ENCODE measurements around the gene YWHAQ. TPM values are rescaled to one million over a fixed set of nuclear protein-coding genes. Genes with fewer than 3 reads are reported as not detected.

YWHAQ gene
- total and polyA plus RNA-seq, 2 donors from 2014 or later = 168 to 262 TPM

DNA sequence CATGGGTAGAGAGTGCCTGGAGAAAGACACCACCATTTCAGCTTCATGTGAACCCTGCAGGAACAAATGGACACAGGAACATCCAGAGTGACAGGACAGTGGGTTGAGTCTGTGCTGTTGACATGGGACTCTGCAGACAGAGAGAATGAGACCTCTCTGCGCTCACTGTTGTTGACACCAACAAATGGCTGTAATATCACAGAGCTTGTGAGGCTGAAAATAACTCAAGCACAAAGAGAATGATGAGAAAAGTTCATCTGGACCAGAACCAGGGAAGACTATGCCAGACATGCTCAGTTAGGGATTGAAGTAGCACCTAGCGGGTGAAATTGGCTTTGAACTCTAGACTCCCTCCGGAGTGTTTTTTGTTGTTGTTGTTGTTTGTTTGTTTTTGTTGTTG lies 37.0 kb upstream of the YWHAQ start:
- no peak for DNase-seq
- TF ChIP-seq, protein P1, sequence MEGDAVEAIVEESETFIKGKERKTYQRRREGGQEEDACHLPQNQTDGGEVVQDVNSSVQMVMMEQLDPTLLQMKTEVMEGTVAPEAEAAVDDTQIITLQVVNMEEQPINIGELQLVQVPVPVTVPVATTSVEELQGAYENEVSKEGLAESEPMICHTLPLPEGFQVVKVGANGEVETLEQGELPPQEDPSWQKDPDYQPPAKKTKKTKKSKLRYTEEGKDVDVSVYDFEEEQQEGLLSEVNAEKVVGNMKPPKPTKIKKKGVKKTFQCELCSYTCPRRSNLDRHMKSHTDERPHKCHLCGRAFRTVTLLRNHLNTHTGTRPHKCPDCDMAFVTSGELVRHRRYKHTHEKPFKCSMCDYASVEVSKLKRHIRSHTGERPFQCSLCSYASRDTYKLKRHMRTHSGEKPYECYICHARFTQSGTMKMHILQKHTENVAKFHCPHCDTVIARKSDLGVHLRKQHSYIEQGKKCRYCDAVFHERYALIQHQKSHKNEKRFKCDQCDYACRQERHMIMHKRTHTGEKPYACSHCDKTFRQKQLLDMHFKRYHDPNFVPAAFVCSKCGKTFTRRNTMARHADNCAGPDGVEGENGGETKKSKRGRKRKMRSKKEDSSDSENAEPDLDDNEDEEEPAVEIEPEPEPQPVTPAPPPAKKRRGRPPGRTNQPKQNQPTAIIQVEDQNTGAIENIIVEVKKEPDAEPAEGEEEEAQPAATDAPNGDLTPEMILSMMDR (IDR thresholded peaks at IDR 0.05; ENCODE audit: borderline replicate concordance, extremely low read depth, insufficient read depth) = no peak
- intact Hi-C loops (cut with DNase I) = no loop called here

DNA sequence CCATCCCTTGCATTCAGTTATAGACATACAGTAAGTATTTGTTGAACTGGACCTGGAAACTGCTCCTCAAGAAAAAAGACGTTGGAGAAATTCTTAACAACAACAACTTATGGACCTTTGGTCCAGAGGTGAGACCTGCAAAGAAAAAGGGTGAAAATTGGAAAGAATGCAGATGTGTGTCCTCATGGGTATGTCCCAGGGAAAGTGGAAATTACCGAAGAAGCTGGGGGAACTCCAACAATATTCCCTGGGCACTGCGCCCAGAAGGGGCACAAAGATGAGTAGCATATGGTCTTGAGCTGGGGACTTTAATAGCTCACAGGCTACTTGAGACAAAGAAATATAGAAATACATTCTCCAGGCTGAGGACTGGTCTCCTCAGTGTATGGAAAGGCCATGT lies 35.5 kb upstream of the YWHAQ start:
- H3K27ac ChIP-seq (ENCODE audit: low read depth in 2 of 2, low read length in 2 of 2) = no peak overlapping the region
- intact Hi-C loops (cut with DNase I) = no loop called here
- no peak for DNase-seq
- H3K27me3 ChIP-seq (ENCODE audit: control insufficient read depth, insufficient read depth, low read length) = no peaks in the 10 kb centered on the region
- no peaks in the 10 kb centered on the region for H3K4me1 ChIP-seq (ENCODE audit: control insufficient read depth in 2 of 3, insufficient read depth in 2 of 3, low read depth in 1 of 3, low read length in 3 of 3)
- FAIRE-seq = no peak
- no peaks in the 10 kb centered on the region for H3K36me3 ChIP-seq (ENCODE audit: control insufficient read depth in 2 of 3, insufficient read depth in 3 of 3, low read length in 3 of 3)
- TF ChIP-seq, protein P1 (IDR thresholded peaks at IDR 0.05; ENCODE audit: borderline replicate concordance, extremely low read depth, insufficient read depth) = no peak
- H3K9me3 ChIP-seq (ENCODE audit: control insufficient read depth in 2 of 3, insufficient read depth in 1 of 3, low read length in 3 of 3) = no peaks in the 10 kb centered on the region
- no peak overlapping the region for H3K4me3 ChIP-seq (ENCODE audit: low read length in 3 of 3)
- no peak overlapping the region for H3K9ac ChIP-seq (ENCODE audit: low read length in 3 of 3)

More for the DNA sequence above, 37.0 kb upstream of the YWHAQ start:
- no peaks in the 10 kb centered on the region for H3K27me3 ChIP-seq (ENCODE audit: control insufficient read depth, insufficient read depth, low read length)
- no peak overlapping the region for H3K9ac ChIP-seq (ENCODE audit: low read length in 3 of 3)
- H3K36me3 ChIP-seq (ENCODE audit: control insufficient read depth in 2 of 3, insufficient read depth in 3 of 3, low read length in 3 of 3) = no peaks in the 10 kb centered on the region
- H3K27ac ChIP-seq (ENCODE audit: low read depth in 2 of 2, low read length in 2 of 2) = no peak overlapping the region
- H3K4me1 ChIP-seq (ENCODE audit: control insufficient read depth in 2 of 3, insufficient read depth in 2 of 3, low read depth in 1 of 3, low read length in 3 of 3) = no peaks in the 10 kb centered on the region
- FAIRE-seq = no peak
- no peaks in the 10 kb centered on the region for H3K9me3 ChIP-seq (ENCODE audit: control insufficient read depth in 2 of 3, insufficient read depth in 1 of 3, low read length in 3 of 3)
- no peak overlapping the region for H3K4me3 ChIP-seq (ENCODE audit: low read length in 3 of 3)

DNA sequence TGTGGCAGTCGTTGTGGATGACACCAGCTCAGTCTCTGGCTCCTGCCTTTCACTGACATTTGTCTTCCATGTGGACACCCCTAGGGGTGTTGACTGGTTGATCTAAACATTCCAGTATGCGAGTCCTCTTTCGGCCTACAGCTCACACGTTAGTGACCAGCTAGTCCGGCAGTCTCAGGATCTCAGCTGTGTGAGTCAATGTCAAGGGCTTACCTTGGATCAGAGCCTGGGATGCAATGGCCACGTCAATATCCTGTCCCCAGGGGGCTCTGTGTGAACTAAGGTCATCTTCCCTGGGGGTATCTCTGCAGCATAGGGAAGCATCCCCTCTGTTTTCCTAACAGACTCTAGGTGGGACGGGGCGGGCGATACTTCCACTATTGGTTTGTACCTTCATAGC lies 35.1 kb upstream of the YWHAQ start:
- no peaks in the 10 kb centered on the region for H3K27me3 ChIP-seq (ENCODE audit: control insufficient read depth, insufficient read depth, low read length)
- H3K27ac ChIP-seq (ENCODE audit: low read depth in 2 of 2, low read length in 2 of 2) = no peak overlapping the region
- H3K9ac ChIP-seq (ENCODE audit: low read length in 3 of 3) = no peak overlapping the region
- DNase-seq = no peak
- no peak for FAIRE-seq
- H3K4me3 ChIP-seq (ENCODE audit: low read length in 3 of 3) = no peak overlapping the region
- H3K4me1 ChIP-seq (ENCODE audit: control insufficient read depth in 2 of 3, insufficient read depth in 2 of 3, low read depth in 1 of 3, low read length in 3 of 3) = no peaks in the 10 kb centered on the region
- intact Hi-C loops (cut with DNase I) = no loop called here
- H3K9me3 ChIP-seq (ENCODE audit: control insufficient read depth in 2 of 3, insufficient read depth in 1 of 3, low read length in 3 of 3) = no peaks in the 10 kb centered on the region
- TF ChIP-seq, protein P1 (IDR thresholded peaks at IDR 0.05; ENCODE audit: borderline replicate concordance, extremely low read depth, insufficient read depth) = no peak
- no peaks in the 10 kb centered on the region for H3K36me3 ChIP-seq (ENCODE audit: control insufficient read depth in 2 of 3, insufficient read depth in 3 of 3, low read length in 3 of 3)

DNA sequence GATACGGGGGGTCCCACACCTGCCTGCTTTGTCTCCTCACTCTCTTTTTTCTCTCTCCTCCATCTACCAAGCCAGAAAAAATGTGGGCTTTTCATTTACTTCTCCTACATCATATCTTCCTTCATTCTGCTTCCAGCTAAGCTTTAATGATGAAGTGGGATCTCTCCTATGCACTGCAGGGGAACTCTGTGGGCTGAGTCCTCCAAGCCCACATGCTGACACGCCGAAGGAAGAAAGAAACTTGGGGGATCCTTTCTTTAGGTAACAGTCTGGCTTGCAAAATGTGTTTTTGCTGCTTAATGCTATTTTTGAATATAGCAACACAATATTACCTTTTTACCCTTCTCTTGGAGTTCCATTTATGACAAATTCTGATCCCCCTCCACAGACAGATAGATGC lies 33.6 kb upstream of the YWHAQ start:
- intact Hi-C loops (cut with DNase I) = no loop called here
- no peaks in the 10 kb centered on the region for H3K27me3 ChIP-seq (ENCODE audit: control insufficient read depth, insufficient read depth, low read length)
- no peak overlapping the region for H3K4me3 ChIP-seq (ENCODE audit: low read length in 3 of 3)
- DNase-seq = no peak
- H3K9me3 ChIP-seq (ENCODE audit: control insufficient read depth in 2 of 3, insufficient read depth in 1 of 3, low read length in 3 of 3) = no peaks in the 10 kb centered on the region
- no peak overlapping the region for H3K9ac ChIP-seq (ENCODE audit: low read length in 3 of 3)
- TF ChIP-seq, protein P1 (IDR thresholded peaks at IDR 0.05; ENCODE audit: borderline replicate concordance, extremely low read depth, insufficient read depth) = no peak
- no peak for FAIRE-seq
- no peaks in the 10 kb centered on the region for H3K36me3 ChIP-seq (ENCODE audit: control insufficient read depth in 2 of 3, insufficient read depth in 3 of 3, low read length in 3 of 3)
- H3K4me1 ChIP-seq (ENCODE audit: control insufficient read depth in 2 of 3, insufficient read depth in 2 of 3, low read depth in 1 of 3, low read length in 3 of 3) = no peaks in the 10 kb centered on the region
- no peak overlapping the region for H3K27ac ChIP-seq (ENCODE audit: low read depth in 2 of 2, low read length in 2 of 2)
